HG02763 (cell line): Measurements from ENCODE around the gene CASK.

Experiments used
- ATAC-seq: cut with Tn5 transposase; IDR thresholded peaks from one replicate; pipeline ENCODE4 v1.9.1; 2021; ENCODE audit warnings: mild to moderate bottlenecking, moderate library complexity; ENCODE audit not compliant: unreplicated experiment

The CASK gene

DNA sequence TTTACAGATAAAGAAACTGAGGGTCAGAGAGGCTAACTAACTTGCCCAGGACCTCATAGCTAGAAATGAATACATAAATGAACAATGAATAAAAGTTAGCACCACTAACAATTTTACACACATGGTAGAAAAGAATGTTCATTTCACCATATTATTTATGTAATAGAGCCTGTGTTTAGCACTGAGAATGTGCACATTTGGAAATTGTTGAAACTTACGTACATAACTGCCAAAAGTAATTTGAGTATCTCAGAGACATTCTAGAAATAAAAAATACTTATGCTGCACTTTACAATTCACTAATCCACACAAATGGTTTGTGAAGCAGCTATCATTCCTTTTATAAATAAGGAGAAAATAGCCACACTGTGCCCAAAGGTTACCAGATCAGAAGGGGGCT is 9.9 kb downstream of the CASK start:
- ATAC-seq = no peak

DNA sequence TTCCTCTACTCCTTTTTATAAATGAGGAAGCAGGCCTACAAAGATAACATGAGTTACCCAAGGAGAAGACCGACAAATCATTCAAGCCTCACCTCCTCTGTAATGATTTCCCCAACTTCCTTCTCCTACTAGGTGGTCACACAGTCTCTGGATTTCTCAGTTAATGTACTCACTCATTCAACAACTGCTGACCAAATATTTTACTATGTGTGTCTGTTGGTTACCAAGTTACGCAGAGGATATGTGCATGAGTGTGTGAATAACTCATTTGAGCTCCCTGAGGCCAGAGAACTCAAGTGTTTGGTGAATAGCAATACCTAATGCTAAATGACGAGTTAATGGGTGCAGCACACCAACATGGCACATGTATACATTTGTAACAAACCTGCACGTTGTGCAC is 10.4 kb downstream of the CASK start:
- ATAC-seq = no peak

DNA sequence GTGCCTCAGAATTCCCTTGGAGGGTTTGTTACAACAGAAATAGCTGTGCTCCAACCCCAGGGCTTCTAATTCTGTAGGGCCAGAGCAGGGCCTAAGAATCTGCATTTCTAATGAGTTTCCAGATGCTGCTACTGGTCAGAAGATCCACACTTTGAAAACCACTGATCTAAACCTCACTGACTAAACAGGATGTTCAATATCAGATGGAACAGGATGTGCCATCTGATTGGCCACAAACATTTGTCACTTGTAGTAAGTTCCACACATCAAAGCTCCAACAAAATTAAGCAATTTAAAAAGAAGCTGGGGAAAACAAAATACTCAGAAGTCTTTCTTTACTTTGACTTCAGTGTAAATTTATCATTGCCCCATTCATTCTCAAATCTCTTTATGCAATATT is 14.3 kb downstream of the CASK start:
- ATAC-seq = no peak

DNA sequence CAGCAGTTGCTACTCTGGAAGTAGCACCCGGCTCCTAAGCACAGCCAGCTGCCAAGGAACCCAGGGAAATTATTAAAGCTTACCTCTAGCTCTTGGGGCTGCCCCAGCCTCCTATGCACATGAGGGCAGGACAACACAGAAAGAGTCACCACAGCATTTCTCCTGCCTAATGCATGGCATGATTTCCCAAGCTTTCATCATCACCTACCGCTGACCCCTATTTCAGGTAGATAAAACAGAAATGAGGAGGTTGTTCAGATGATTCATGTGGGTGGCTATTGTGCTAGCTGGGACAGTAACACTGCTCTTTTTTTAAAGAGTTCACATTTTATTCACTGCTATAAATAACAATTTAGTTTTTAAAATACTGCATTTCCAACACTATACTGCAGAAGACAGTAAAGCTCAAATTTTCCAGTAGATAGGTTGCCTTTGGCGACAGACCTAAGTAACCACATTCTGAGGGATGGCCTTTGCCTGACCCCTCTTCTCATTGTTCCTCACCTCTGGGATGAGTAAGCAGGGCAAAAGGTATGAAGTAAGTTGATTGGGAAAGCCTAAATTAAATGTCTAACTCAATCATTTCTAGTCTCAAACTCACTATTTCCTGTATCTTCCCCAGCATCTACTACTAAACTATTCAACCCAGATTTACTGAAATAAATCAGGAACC is 16.7 kb downstream of the CASK start:
- ATAC-seq = no peak

GRCh38 chrX:41903544-41903943 is 19.8 kb downstream of the CASK start:
- no peak for ATAC-seq

- no peak for ATAC-seq
These were observed 23.0 kb downstream of the CASK start for GRCh38 chrX:41900321-41900720.

DNA sequence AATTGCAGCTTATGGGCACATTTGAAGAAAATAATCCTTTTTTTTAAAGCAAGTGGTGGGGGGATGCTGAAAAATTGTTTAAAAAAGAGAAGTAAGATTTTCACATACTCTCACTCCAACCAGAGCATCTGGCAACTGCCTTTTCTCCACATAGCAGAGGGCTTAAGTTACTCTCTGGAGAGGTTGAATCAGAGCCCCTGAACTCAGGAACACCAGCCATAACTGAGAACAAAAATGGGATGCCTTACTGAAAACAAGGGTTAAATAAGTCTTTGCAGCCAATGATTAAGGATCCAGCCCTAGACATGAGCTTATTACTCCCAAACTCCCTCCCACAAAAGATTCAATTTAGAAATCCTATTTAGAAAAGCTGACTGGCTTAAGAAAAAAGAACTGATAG is 27.5 kb downstream of the CASK start:
- no peak for ATAC-seq

DNA sequence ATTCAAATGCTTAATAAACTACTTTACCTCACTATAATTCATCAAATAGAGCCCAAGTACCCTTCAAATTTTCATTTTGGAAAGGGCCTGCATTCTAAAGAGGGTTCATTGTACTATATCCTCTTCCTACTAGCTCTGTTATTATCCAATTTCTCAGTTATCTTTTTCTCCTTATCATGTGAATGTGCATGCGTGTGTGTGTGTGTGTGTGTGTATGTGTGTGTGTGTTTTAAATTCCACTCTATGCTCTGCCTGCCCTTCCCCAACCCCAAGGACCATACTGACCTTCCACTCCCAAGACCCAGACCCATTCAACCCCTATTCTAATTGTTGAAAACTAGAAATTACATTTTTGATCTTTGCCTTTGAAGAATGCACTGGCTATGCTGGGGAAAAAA is 33.3 kb downstream of the CASK start:
- no peak for ATAC-seq

DNA sequence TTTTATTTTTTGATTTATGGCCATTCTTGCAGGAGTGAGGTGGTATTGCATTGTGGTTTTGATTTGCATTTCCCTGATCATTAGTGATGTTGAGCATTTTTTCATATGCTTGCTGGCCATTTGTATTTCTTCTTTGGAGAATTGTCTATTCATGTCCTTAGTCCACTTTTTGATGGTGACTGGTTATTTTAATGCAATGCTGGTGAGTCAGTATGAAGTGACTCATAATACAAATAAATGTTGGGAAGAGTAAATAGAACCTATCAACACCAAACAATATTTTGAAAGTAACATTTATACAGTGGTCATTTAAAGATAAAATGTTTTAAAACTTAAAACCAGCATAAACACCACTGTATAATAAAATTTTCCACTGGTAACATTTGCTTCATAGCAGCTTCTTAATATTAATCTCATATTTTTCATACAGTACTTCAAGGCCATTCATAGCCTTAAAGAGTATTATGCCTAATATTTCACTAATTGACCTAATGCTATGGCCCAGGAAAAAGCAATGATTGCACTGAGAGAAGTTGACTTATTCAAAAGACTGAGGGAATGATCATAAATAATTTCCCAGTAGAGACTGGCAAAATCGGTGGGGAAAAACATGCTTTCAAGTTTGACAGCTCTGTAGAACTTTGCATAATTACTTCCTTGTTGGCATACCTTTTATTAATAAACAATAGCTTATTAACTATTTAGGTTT is 33.9 kb downstream of the CASK start:
- no peak for ATAC-seq

DNA sequence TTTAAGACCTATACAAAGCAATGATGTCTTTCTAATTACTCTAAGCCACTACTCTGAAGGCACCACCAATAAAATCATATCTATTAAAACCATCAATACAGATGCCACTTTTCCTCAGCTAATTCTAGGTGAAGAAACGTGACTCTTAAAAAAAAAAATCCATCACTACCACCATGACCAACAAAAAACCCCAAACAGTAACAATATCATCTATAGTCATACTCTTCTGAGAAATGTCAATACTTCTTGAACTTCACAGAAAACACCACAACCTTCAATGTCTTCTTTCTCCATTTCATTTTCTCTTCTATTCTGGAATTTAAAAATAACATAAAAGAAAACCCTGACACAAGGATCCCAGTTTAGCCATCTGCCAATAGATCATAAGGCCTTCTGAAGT is 35.7 kb downstream of the CASK start:
- ATAC-seq = no peak

GRCh38 chrX:41885724-41886123 is 37.6 kb downstream of the CASK start:
- no peak for ATAC-seq

DNA sequence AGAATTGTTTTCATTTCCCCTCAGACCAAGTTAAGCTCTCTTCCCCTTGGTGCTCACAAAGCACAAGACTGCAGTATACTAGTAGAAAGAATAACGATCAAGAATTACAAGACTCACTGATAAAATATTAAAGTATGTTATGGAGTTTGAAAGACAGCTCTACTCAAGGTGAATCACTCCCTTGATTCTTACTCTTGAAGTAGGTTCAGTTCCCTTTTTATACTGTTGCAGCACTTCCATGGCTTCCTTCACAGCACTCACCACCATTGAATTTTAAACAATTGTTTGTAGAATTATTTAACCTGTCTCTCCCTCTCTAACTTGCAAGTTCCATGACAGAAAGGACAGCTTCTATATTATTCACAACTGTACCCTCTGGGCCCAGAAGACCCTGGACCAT is 42.2 kb downstream of the CASK start:
- no peak for ATAC-seq

- ATAC-seq = no peak
These were observed 46.2 kb downstream of the CASK start for GRCh38 chrX:41877167-41877566.

DNA sequence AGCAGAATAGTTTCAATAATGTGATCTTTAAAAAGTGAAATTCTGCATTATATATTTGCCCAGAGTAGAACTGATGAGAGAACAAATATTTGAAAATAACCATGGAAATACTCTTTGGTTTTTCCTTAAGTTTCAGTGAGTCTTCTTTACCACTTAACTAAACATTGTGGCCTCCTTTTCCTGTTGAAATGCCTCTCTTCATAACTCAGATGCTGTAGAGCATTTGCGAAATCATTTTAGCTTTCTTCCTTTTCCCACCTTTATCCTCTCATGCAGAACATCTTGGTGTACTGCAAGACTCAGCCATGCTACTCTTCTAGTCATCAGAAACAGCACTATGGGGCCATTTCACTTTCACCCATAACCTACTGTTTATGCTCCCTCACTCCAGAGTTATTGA is 48.2 kb downstream of the CASK start:
- ATAC-seq = no peak

DNA sequence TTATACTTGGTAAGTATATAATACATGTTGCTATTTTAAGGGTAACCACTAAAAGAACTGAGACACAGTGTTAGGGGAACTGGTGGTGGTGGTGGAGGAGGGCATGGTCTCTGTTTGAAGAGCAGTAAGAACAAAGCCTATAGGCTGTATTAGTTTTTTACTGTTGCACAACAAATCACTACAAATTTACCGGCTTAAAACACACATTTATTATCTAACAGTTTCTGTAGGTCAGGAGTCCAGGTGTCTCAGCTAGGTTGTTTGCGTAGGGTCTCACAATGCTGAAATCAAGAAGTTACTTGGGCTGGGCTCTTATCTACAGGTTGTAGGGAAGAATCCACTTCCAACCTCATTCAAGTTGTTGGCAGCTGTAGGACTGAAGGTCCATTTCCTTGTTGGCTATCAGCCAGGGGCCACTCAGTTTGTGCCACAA is 52.6 kb downstream of the CASK start:
- no peak for ATAC-seq

- ATAC-seq = no peak
These were observed 54.9 kb downstream of the CASK start for GRCh38 chrX:41868392-41868977.

- ATAC-seq = no peak
These were observed 59.8 kb downstream of the CASK start for GRCh38 chrX:41863343-41864203.

DNA sequence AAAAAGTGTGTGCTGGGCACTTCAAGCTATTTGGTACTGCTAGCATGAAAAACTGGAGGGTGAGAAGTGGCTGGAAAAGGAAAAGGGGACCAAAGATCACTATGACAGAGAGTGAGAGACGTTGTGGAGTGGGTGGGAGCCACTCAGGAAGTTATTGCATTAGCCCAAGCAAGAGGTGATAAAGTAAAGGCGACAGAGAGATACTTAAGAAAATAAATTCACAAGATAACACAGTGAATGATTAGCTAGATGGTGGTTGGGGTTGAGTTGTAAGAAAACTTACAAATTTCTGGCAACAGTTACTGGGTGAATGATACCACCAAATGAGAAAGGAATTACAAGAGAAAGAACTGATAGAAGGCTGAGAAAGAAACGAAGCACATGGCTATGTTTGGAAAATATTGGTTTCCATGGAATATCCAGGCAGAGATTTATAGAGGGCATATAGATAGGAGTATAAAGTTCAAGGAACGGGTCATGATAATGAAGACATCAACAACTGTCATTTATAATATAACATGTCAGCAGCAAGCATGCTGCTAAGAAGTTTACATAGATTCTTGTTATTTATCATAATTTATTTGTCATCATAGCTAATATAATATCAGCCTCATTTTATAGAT is 60.7 kb downstream of the CASK start:
- no peak for ATAC-seq

DNA sequence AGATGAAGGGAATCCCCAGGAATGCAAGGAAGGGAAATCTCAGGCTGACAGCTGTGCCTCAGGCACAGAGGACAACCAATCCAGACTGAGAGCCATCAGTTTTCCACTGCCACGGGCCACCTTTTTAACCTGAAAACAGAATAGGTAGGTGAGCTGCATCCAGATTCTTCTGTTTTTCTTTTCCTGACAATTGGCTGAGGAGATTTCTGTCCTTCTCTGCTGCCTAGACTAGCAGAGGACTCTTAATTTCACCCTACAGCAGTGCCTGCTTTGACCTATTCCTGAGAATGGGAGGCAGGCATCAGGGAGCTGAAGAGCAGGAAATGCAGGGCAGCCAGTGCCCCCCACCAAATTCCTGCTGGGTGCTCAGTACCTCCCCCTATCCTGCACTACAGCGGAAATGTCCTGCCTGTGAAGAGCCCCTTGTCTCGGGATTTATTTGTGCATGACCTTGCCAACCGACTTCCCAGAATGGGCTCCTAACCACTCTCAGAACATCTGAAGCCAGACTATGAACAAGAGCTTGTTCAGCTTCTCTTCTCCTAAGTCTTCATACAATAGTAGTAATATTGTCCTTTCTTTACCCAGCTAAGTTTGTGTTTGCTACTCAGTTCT is 65.1 kb downstream of the CASK start:
- no peak for ATAC-seq

DNA sequence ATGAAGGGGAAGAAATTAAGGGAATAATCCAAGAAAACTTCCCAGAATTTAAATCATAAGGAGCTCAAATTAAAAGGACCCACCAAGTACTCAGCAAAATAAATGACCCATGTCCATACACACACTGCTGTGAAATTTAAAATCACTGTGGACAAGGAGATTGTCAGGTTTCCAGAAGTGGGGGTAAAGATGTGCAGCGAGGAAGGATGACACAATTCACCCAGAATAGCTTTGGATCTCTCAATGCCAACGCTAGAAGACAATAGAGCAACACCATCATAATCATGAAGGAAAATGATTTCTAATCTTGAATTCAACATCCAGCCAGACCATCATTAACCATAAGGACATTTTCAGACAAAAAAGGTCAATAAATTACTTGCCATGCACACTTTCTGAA is 65.7 kb downstream of the CASK start:
- no peak for ATAC-seq

DNA sequence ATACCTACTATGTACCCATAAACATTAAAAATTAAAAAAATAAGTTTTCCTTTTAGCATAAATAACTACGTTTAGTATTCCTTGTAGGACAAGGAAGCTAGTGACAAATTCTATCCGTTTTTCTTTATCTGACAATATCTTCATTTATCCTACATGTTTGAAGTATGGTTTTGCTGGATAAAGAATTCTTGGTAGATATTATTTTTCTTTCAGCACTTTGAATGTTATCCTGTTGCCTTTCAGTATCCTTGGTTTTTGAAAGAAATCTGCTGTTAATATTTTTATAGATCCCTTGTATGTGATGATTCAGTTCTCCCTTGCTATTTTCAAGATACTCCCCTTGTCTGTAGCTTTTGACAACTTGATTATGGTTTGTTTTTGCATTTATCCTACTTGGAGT is 76.6 kb downstream of the CASK start:
- no peak for ATAC-seq
